Esophagus muscularis mucosa (tissue), 3 donors: ENCODE results near the gene NEK11.

Source experiments
- CTCF ChIP-seq, 3 experiments: fragments of 200-600 bp in 2 of 3; fragments of 450-650 bp in 1 of 3; sonication (generic) in 2 of 3; IDR thresholded peaks; one replicate each; pipeline ENCODE4 v1.5.1; 2017 to 2019; ENCODE audit warnings: antibody characterized with exemption in 3 of 3, mild to moderate bottlenecking in 2 of 3, moderate library complexity in 1 of 3
- POLR2A ChIP-seq: fragments of 450-650 bp; IDR thresholded peaks from one replicate; pipeline ENCODE4 v1.6.1; 2017; ENCODE audit warnings: antibody characterized with exemption, moderate library complexity, mild to moderate bottlenecking, low read depth

- no peak for TF ChIP-seq CTCF (IDR thresholded peaks at IDR 0.05)
- no peak for TF ChIP-seq POLR2A
Measured at GRCh38 chr3:131193641-131194238, 167.1 kb downstream of the NEK11 start.
